Calu3 (cell line): ENCODE data around the gene BICDL2. TPM values are rescaled to one million over a fixed set of nuclear protein-coding genes. Genes with fewer than 3 reads are reported as not detected.
A peak's percentile ranks its signal among the peaks of the same experiment; 100 is the strongest.

ENCODE experiments used
- BruUV-seq: library from RNA; stranded (reverse); fragments of 400-500 nt; replicated peaks from 2 replicates; lab custom pipeline; 2021; lab: Mats Ljungman, UMichigan
- CTCF ChIA-PET: fragments of 300-600 bp; sonication (Branson Sonifier 250); formaldehyde crosslinking; loops from one replicate; lab custom pipeline; 2022; ENCODE audit warnings: antibody characterized with exemption; lab: Charles Lee
- DNase-seq: peaks from one replicate; pipeline ENCODE4 v3.0.0; 2022
- H3K27ac Mint-ChIP-seq: one replicate; pipeline ENCODE4 v1.8.0; 2022; ENCODE audit warnings: mixed read lengths; ENCODE audit not compliant: unreplicated experiment
- H3K27me3 Mint-ChIP-seq: one replicate; pipeline ENCODE4 v1.8.0; 2022; ENCODE audit warnings: mixed read lengths; ENCODE audit not compliant: unreplicated experiment
- H3K36me3 Mint-ChIP-seq: one replicate; pipeline ENCODE4 v1.8.0; 2022; ENCODE audit warnings: mild to moderate bottlenecking, moderate library complexity, mixed read lengths; ENCODE audit not compliant: insufficient read depth, unreplicated experiment
- H3K4me1 Mint-ChIP-seq: one replicate; pipeline ENCODE4 v1.8.0; 2022; ENCODE audit warnings: mild to moderate bottlenecking, low read depth, mixed read lengths; ENCODE audit not compliant: unreplicated experiment
- H3K4me3 Mint-ChIP-seq: one replicate; pipeline ENCODE4 v1.8.0; 2022; ENCODE audit warnings: mild to moderate bottlenecking, low read depth, moderate library complexity, mixed read lengths; ENCODE audit not compliant: unreplicated experiment
- H3K9me3 Mint-ChIP-seq: one replicate; pipeline ENCODE4 v1.8.0; 2022; ENCODE audit warnings: low read depth, mixed read lengths; ENCODE audit not compliant: unreplicated experiment
- CTCF ChIP-seq: fragments of 200-600 bp; IDR thresholded peaks from one replicate; pipeline ENCODE4 v1.8.0; 2022; ENCODE audit warnings: antibody characterized with exemption; ENCODE audit not compliant: unreplicated experiment
- intact Hi-C: fragments of 100-400 bp; cut with micrococcal nuclease; formaldehyde crosslinking; loops from one replicate; pipeline ENCODE4 v1.10.0; 2022; ENCODE audit not compliant: unreplicated experiment
- total RNA-seq: library from RNA; stranded (reverse); gene quantifications from 2 replicates; pipeline ENCODE4 v1.2.3, GENCODE V29; 2022

BICDL2 gene
- total RNA-seq, 1 experiment from 2014 or later: 59.4 TPM

DNA sequence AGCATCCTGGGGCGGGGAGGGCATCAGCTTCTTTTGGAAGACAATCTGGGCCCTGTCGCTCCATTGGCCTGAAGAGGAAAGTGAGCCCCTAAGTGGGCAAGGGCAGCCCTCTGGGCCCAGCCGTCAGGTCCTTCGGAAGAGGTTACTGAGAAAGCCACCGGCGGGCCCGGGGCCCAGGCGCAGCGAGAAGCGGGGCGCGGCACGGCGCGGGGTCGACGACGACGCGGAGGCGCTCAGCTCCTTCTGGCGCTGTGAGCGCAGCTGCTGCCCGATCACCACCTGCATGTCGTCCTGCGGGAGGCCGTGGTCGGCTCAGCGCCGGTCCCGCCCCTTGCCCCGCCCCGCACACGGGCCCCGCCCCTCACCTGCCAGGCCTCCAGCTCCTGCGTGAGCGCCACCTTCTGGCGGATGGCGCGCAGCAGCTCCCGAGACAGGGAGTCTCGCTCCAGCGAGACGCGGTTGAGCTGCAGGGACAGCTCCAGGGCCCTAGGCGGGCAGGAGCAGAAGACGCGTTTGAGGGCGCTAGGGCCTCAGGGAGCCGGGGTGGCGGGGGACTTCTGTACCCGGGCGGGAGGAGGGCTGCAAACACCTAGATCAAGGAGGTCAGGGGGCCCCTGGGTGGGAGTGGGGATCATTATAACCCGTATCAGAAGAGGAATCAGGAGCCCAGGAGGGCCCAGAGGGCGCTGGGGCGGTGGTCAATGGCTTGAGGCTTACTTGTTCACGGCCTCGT lies 8.6 kb downstream of the BICDL2 start:
- no peaks in the 10 kb centered on the region for H3K9me3 Mint-ChIP-seq
- CTCF ChIA-PET: interaction anchor here (0.6 to 1.5 kb wide), 5 partner anchors 8 to 776 kb away, joined by 4 to 12 read pairs (median 5); partner anchors contain the start of gene TNFRSF12A
- intact Hi-C loops: no loop called here
- peak; percentile 65 for DNase-seq
- H3K27ac Mint-ChIP-seq: peak overlapping the region; percentile 63
- H3K4me1 Mint-ChIP-seq: peaks cover 11% of the 10 kb centered on the region
- peaks cover 86% of the 10 kb centered on the region for H3K36me3 Mint-ChIP-seq
- no peak overlapping the region for H3K4me3 Mint-ChIP-seq
- no TSS peak for BruUV-seq
- TF ChIP-seq CTCF: peak; percentile 55
- no peaks in the 10 kb centered on the region for H3K27me3 Mint-ChIP-seq

DNA sequence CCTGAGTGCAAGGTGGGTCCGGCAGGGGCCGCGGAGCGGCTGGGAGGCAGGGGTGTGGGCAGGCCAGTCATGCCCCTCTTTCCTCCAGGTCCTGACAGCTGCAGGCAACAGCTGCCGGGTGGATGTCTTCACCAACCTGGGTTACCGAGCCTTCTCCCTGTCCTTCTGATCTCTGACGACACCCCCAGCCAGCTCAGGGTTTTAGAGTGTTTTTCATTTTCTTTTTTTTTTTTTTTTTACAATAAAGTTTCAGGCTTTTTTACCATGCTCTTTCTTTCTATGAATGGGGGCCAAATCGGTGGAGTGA lies 9.3 kb downstream of the BICDL2 start:
- Mint-ChIP-seq H3K4me1 (peaks cover 18% of the 10 kb centered on the region), H3K36me3 (peaks cover 89% of the 10 kb centered on the region), H3K27ac (peak overlapping the region; percentile 63), H3K4me3 (no peak overlapping the region), H3K9me3 (no peaks in the 10 kb centered on the region), H3K27me3 (no peaks in the 10 kb centered on the region)
- no peak for TF ChIP-seq CTCF
- no peak for DNase-seq
- CTCF ChIA-PET: interaction anchor here (0.6 to 1.5 kb wide), 3 partner anchors 24 to 1745 kb away, joined by 3 to 12 read pairs (median 4); no protein-coding TSS in a partner anchor
- BruUV-seq: no TSS peak
- intact Hi-C loops: no loop called here

DNA sequence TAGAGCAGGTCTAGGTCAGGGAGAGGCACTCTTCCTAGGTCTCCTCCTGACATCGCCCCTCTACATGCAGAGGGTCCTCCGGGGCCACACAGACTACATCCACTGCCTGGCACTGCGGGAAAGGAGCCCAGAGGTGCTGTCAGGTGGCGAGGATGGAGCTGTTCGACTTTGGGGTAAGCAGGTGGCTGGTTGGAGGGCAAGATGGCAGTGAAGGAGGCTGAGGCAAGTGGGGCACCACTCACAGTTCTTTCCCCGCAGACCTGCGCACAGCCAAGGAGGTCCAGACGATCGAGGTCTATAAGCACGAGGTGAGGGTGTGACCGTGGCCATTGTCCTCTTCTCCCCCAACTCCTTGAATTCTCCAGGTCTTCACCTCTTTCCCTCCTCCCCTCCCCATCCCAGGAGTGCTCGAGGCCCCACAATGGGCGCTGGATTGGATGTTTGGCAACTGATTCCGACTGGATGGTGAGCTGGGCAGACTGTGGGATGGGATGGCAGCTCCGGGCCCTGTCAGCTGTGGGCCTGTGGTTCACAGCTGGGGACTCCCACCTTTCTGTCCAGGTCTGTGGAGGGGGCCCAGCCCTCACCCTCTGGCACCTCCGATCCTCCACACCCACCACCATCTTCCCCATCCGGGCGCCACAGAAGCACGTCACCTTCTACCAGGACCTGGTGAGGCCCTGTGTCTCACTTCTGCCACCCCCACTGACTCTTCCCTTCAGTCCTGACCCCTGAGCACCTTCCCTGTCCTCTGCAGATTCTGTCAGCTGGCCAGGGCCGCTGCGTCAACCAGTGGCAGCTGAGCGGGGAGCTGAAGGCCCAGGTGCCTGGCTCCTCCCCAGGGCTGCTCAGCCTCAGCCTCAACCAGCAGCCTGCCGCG lies 9.9 kb downstream of the BICDL2 start:
- Mint-ChIP-seq H3K4me1 (peaks cover 21% of the 10 kb centered on the region), H3K36me3 (peaks cover 95% of the 10 kb centered on the region), H3K27ac (peak overlapping the region; percentile 63), H3K4me3 (no peak overlapping the region), H3K27me3 (no peaks in the 10 kb centered on the region), H3K9me3 (no peaks in the 10 kb centered on the region)
- DNase-seq: no peak
- no peak for TF ChIP-seq CTCF
- BruUV-seq: no TSS peak
- intact Hi-C loops: no loop called here
- CTCF ChIA-PET: interaction anchor here (0.6 to 1.5 kb wide), 2 partner anchors 32 to 1745 kb away, joined by 3 to 4 read pairs; no protein-coding TSS in a partner anchor

GRCh38 chr16:3026003-3026378 lies 10.8 kb downstream of the BICDL2 start:
- TF ChIP-seq CTCF: no peak
- H3K27me3 Mint-ChIP-seq: no peaks in the 10 kb centered on the region
- H3K9me3 Mint-ChIP-seq: no peaks in the 10 kb centered on the region
- H3K4me1 Mint-ChIP-seq: peaks cover 21% of the 10 kb centered on the region
- DNase-seq: no peak
- H3K4me3 Mint-ChIP-seq: no peak overlapping the region
- CTCF ChIA-PET: no interaction called here
- BruUV-seq: no TSS peak
- intact Hi-C loops: no loop called here
- peak overlapping the region; percentile 63 for H3K27ac Mint-ChIP-seq
- peaks cover 97% of the 10 kb centered on the region for H3K36me3 Mint-ChIP-seq
